GM12874 (cell line): ENCODE data around the gene XPNPEP1.

ENCODE experiments used
- TF ChIP-seq, protein P1 (sequence below): IDR thresholded peaks from 2 replicates; pipeline ENCODE4 v1.5.1; 2011; ENCODE audit warnings: low read depth, mild to moderate bottlenecking, control low read depth, low read length, moderate library complexity; ENCODE audit not compliant: insufficient read depth

Gene XPNPEP1

GRCh38 chr10:109922976-109923921 lies at the start of gene XPNPEP1:
XPNPEP1 (minus strand) TSS chr10:109923511; CDS start chr10:109923433, 78 bp downstream.
- TF ChIP-seq, protein P1, sequence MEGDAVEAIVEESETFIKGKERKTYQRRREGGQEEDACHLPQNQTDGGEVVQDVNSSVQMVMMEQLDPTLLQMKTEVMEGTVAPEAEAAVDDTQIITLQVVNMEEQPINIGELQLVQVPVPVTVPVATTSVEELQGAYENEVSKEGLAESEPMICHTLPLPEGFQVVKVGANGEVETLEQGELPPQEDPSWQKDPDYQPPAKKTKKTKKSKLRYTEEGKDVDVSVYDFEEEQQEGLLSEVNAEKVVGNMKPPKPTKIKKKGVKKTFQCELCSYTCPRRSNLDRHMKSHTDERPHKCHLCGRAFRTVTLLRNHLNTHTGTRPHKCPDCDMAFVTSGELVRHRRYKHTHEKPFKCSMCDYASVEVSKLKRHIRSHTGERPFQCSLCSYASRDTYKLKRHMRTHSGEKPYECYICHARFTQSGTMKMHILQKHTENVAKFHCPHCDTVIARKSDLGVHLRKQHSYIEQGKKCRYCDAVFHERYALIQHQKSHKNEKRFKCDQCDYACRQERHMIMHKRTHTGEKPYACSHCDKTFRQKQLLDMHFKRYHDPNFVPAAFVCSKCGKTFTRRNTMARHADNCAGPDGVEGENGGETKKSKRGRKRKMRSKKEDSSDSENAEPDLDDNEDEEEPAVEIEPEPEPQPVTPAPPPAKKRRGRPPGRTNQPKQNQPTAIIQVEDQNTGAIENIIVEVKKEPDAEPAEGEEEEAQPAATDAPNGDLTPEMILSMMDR: no peak

GRCh38 chr10:109972372-109973001 lies 49.2 kb upstream of the XPNPEP1 start:
- TF ChIP-seq, protein P1: no peak

- TF ChIP-seq, protein P1: no peak
These were observed 48.3 kb upstream of the XPNPEP1 start for GRCh38 chr10:109971634-109972033.

- TF ChIP-seq, protein P1: no peak
These were observed 46.5 kb upstream of the XPNPEP1 start for GRCh38 chr10:109969760-109970346.

GRCh38 chr10:109968953-109969759 lies 45.8 kb upstream of the XPNPEP1 start:
- TF ChIP-seq, protein P1: no peak

- TF ChIP-seq, protein P1: no peak
These were observed 44.4 kb upstream of the XPNPEP1 start for GRCh38 chr10:109967739-109968088.
